ENCODE data around the gene SEPTIN3. TPM values are rescaled to one million over a fixed set of nuclear protein-coding genes. Genes with fewer than 3 reads are reported as not detected.

The SEPTIN3 gene
- total RNA-seq, 2 experiments from 2014 or later: 1.1 to 2.1 TPM

DNA sequence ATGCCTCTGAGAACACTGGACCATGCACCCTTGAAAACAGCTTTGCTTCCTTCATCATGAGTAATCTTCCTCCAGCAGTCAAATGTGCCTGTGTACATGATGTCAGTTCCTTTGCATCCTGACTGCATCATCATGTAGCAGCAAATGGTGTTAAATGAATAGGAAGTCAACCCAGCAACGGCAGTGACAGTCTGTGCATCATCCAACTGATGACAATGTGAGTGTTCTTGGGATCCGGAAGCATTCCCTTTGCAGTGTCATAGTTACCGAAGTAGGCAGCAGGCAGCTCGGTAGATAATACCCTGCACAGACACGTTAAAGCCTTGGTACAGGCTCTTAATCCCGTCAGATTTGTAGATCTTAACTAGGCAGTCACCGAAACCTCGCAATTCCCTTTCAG lies 31.9 kb downstream of the SEPTIN3 start:
- Histone ChIP-seq H3K4me1 (ENCODE audit: insufficient read depth, low read length, poor library complexity, severe bottlenecking) (peaks cover 8% of the 10 kb centered on the region), H2AFZ (ENCODE audit: low read length) (no peak overlapping the region), H3K27ac (ENCODE audit: low read depth, low read length, poor library complexity, severe bottlenecking) (no peak overlapping the region), H3K9me3 (ENCODE audit: low read length) (no peaks in the 10 kb centered on the region), H3K4me3 (ENCODE audit: low read depth, low read length, poor library complexity, severe bottlenecking) (no peak overlapping the region), H4K20me1 (ENCODE audit: insufficient read depth, low read length) (no peaks in the 10 kb centered on the region), H3K36me3 (ENCODE audit: insufficient read depth, low read length) (no peaks in the 10 kb centered on the region), H3K9me2 (ENCODE audit: insufficient read depth, low read length) (no peaks in the 10 kb centered on the region), H3K4me2 (ENCODE audit: low read length) (no peak overlapping the region), H3K79me2 (ENCODE audit: insufficient read depth, low read depth, low read length) (no peaks in the 10 kb centered on the region)
- intact Hi-C loops (cut with micrococcal nuclease; ENCODE audit: unreplicated experiment): no loop called here
- DNase-seq (ENCODE audit: low spot score): no peak
- ChIA-PET POLR2A (interaction anchor here (0.5 kb wide), 1 partner anchor 76 kb away, joined by 3 read pairs; no protein-coding TSS in a partner anchor), CTCF (ENCODE audit: unreplicated experiment) (no interaction called here)
- TF ChIP-seq, protein P1, sequence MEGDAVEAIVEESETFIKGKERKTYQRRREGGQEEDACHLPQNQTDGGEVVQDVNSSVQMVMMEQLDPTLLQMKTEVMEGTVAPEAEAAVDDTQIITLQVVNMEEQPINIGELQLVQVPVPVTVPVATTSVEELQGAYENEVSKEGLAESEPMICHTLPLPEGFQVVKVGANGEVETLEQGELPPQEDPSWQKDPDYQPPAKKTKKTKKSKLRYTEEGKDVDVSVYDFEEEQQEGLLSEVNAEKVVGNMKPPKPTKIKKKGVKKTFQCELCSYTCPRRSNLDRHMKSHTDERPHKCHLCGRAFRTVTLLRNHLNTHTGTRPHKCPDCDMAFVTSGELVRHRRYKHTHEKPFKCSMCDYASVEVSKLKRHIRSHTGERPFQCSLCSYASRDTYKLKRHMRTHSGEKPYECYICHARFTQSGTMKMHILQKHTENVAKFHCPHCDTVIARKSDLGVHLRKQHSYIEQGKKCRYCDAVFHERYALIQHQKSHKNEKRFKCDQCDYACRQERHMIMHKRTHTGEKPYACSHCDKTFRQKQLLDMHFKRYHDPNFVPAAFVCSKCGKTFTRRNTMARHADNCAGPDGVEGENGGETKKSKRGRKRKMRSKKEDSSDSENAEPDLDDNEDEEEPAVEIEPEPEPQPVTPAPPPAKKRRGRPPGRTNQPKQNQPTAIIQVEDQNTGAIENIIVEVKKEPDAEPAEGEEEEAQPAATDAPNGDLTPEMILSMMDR (conservative IDR thresholded peaks at IDR 0.05; ENCODE audit: low read length): no peak
- TF ChIP-seq EZH2phosphoT487 (IDR thresholded peaks at IDR 0.05; ENCODE audit: borderline replicate concordance, low read depth, low read length): no peak
- BruUV-seq (replicated peaks): no TSS peak

- POLR2A ChIA-PET: interaction anchor here (0.5 kb wide), 1 partner anchor 77 kb away, joined by 3 read pairs; no protein-coding TSS in a partner anchor
- H3K27ac ChIP-seq (ENCODE audit: low read depth, low read length, poor library complexity, severe bottlenecking): no peak overlapping the region
- CTCF ChIA-PET (ENCODE audit: unreplicated experiment): no interaction called here
These were observed 32.5 kb downstream of the SEPTIN3 start for GRCh38 chr22:42001706-42002105.

GRCh38 chr22:42007922-42008321 lies 38.7 kb downstream of the SEPTIN3 start:
- intact Hi-C loops (cut with micrococcal nuclease; ENCODE audit: unreplicated experiment): no loop called here
- Histone ChIP-seq H3K9me3 (ENCODE audit: low read length) (peaks cover 20% of the 10 kb centered on the region), H3K4me3 (ENCODE audit: low read depth, low read length, poor library complexity, severe bottlenecking) (no peak overlapping the region), H2AFZ (ENCODE audit: low read length) (no peak overlapping the region), H3K79me2 (ENCODE audit: insufficient read depth, low read depth, low read length) (no peaks in the 10 kb centered on the region), H3K36me3 (ENCODE audit: insufficient read depth, low read length) (no peaks in the 10 kb centered on the region), H4K20me1 (ENCODE audit: insufficient read depth, low read length) (no peaks in the 10 kb centered on the region), H3K9me2 (ENCODE audit: insufficient read depth, low read length) (no peaks in the 10 kb centered on the region), H3K4me2 (ENCODE audit: low read length) (no peak overlapping the region), H3K27ac (ENCODE audit: low read depth, low read length, poor library complexity, severe bottlenecking) (no peak overlapping the region), H3K4me1 (ENCODE audit: insufficient read depth, low read length, poor library complexity, severe bottlenecking) (no peaks in the 10 kb centered on the region)
- DNase-seq (ENCODE audit: low spot score): no peak
- no peak for TF ChIP-seq EZH2phosphoT487 (IDR thresholded peaks at IDR 0.05; ENCODE audit: borderline replicate concordance, low read depth, low read length)
- TF ChIP-seq, protein P1 (conservative IDR thresholded peaks at IDR 0.05; ENCODE audit: low read length): no peak
- ChIA-PET POLR2A (no interaction called here), CTCF (ENCODE audit: unreplicated experiment) (no interaction called here)
- no TSS peak for BruUV-seq (replicated peaks)

More at GRCh38 chr22:42001706-42002105, 32.5 kb downstream of the SEPTIN3 start:
- intact Hi-C loops (cut with micrococcal nuclease; ENCODE audit: unreplicated experiment): no loop called here
- Histone ChIP-seq H3K79me2 (ENCODE audit: insufficient read depth, low read depth, low read length) (no peaks in the 10 kb centered on the region), H3K4me2 (ENCODE audit: low read length) (no peak overlapping the region), H3K4me3 (ENCODE audit: low read depth, low read length, poor library complexity, severe bottlenecking) (no peak overlapping the region), H3K9me2 (ENCODE audit: insufficient read depth, low read length) (no peaks in the 10 kb centered on the region), H3K36me3 (ENCODE audit: insufficient read depth, low read length) (no peaks in the 10 kb centered on the region), H3K9me3 (ENCODE audit: low read length) (no peaks in the 10 kb centered on the region), H2AFZ (ENCODE audit: low read length) (no peak overlapping the region), H3K4me1 (ENCODE audit: insufficient read depth, low read length, poor library complexity, severe bottlenecking) (peaks cover 8% of the 10 kb centered on the region), H4K20me1 (ENCODE audit: insufficient read depth, low read length) (no peaks in the 10 kb centered on the region)
- no TSS peak for BruUV-seq (replicated peaks)
- no peak for TF ChIP-seq EZH2phosphoT487 (IDR thresholded peaks at IDR 0.05; ENCODE audit: borderline replicate concordance, low read depth, low read length)
- TF ChIP-seq, protein P1 (conservative IDR thresholded peaks at IDR 0.05; ENCODE audit: low read length): no peak
- DNase-seq (ENCODE audit: low spot score): no peak
